Measurements from ENCODE around the gene CARNS1. TPM values are rescaled to one million over a fixed set of nuclear protein-coding genes. Genes with fewer than 3 reads are reported as not detected.
"Not testable (repeated sequence)": the region's sequence is repeated elsewhere in the genome, so short reads cannot be mapped to it uniquely, and the experiment has no call there.

CARNS1 gene
- total RNA-seq, 2 donors from 2014 or later = 0.61 to 2.5 TPM

GRCh38 chr11:67392183-67392715, 23.2 kb upstream of the CARNS1 start:
- intact Hi-C loops (cut with DNase I, micrococcal nuclease) = loop anchor here in 1 of 2 donors (10.0 kb wide), 1 partner anchor 113 kb away; the partner anchor contains the start of genes CDK2AP2 and PITPNM1
- DNase-seq (no peak), ATAC-seq (peak; percentile 17)

DNA sequence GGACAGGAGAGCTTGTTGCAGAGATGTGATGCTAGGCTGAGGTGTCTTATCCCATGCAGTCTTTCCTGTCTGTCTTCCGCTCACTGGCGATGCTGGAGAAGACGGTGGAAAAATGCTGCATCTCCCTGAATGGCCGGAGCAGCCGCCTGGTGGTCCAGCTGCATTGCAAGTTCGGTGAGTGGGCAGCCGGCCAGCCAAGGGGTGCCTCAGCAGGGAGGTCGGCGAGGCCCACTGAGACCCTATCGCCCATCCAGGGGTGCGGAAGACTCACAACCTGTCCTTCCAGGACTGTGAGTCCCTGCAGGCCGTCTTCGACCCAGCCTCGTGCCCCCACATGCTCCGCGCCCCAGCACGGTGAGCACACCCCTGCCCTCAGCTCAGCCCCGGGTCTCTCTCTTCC, 22.0 kb upstream of the CARNS1 start:
- DNase-seq (no peak), ATAC-seq (no peak)
- intact Hi-C loops (cut with DNase I, micrococcal nuclease) = loop anchor here in 1 of 2 donors (10.0 kb wide), 1 partner anchor 111 kb away; the partner anchor contains the start of genes CDK2AP2 and PITPNM1

GRCh38 chr11:67393990-67394389, 21.5 kb upstream of the CARNS1 start:
- intact Hi-C loops (cut with DNase I, micrococcal nuclease) = loop anchor here in 1 of 2 donors (10.0 kb wide), 1 partner anchor 111 kb away; the partner anchor contains the start of genes CDK2AP2 and PITPNM1
- ATAC-seq = no peak
- no peak for DNase-seq

DNA sequence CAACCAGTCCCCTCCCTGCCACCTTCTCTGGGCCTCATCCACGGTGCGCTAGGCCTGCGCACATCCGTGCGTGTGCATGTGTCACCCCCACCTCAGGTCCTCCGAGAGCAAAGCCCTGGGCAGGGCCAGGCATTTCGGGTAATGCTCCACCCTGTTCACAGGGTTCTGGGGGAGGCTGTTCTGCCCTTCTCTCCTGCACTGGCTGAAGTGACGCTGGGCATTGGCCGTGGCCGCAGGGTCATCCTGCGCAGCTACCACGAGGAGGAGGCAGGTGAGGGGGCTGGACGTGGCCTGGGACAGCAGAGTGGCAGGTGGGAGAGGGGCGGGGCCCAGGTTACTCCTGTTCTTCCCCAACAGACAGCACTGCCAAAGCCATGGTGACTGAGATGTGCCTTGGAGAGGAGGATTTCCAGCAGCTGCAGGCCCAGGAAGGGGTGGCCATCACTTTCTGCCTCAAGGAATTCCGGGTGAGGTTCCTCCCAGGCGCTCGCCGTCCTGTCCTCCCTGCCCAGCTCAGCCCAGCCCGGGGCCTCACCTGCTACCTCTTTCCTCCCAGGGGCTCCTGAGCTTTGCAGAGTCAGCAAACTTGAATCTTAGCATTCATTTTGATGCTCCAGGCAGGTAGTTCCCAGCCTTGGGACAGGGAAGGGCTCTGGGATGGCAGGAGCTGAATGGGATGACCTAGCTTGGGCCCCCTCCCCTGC, 19.8 kb upstream of the CARNS1 start:
- intact Hi-C loops (cut with DNase I, micrococcal nuclease) = loop anchor here in 1 of 2 donors (10.0 kb wide), 1 partner anchor 109 kb away; the partner anchor contains the start of genes CDK2AP2 and PITPNM1
- DNase-seq (no peak), ATAC-seq (no peak)

GRCh38 chr11:67396259-67396581, 19.3 kb upstream of the CARNS1 start:
- intact Hi-C loops (cut with DNase I, micrococcal nuclease) = loop anchor here in 1 of 2 donors (10.0 kb wide), 1 partner anchor 109 kb away; the partner anchor contains the start of genes CDK2AP2 and PITPNM1
- ATAC-seq = no peak
- DNase-seq = no peak

DNA sequence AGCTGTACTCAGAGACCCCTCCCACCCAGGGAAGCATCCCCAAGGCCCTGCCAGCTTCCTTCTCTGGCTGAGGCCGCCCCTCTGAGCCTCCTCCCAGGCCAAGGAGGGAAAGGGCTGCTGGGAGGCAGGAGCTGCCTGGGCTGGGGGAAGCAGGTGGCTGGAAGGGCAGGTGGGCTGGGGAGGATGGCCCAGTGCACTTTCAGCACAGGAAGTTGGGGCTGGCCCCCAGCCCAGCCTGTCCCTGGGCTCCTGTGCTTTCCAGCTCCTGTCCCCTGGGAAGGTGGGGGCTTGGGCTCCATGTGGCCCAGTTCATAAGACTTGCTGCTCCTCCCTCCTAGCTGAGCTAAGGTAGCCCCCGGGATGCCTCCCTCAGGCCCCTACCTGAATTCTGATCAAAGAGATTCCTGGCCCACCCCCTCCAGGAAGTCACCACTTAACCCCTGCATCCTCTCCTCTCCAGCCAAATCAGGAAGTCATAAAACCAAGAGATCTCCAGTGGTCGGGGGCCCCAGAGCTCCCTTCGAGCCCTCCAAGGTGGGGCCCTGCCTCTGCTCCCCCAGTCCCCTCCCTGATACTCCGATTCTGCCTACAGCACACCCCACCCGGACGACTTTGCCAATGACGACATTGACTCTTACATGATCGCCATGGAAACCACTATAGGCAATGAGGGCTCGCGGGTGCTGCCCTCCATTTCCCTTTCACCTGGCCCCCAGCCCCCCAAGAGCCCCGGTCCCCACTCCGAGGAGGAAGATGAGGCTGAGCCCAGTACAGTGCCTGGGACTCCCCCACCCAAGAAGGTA, 18.7 kb upstream of the CARNS1 start:
- DNase-seq (no peak), ATAC-seq (no peak)
- intact Hi-C loops (cut with DNase I, micrococcal nuclease) = loop anchor here in 1 of 2 donors (10.0 kb wide), 1 partner anchor 108 kb away; the partner anchor contains the start of genes CDK2AP2 and PITPNM1

DNA sequence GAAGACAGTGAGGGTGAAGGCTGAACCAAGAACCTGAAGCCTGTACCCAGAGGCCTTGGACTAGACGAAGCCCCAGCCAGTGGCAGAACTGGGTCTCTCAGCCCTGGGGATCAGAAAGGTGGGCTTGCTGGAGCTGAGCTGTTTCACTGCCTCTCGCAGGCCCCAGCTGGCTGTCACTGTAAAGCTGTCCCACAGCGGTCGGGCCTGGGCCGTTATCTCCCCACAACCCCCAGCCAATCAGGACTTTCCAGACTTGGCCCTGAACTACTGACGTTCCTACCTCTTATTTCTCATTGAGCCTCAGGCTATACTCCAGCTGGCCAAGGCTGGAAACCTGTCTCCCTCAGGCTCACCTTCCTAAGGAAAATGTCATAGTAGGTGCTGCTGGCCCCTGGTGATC, 17.9 kb upstream of the CARNS1 start:
- DNase-seq (no peak), ATAC-seq (no peak)
- intact Hi-C loops (cut with DNase I, micrococcal nuclease) = loop anchor here in 1 of 2 donors (10.0 kb wide), 1 partner anchor 107 kb away; the partner anchor contains the start of genes CDK2AP2 and PITPNM1

- intact Hi-C loops (cut with DNase I, micrococcal nuclease) = loop anchor here in 1 of 2 donors (10.0 kb wide), 1 partner anchor 107 kb away; the partner anchor contains the start of genes CDK2AP2 and PITPNM1
- DNase-seq (no peak), ATAC-seq (no peak)
Measured at GRCh38 chr11:67397986-67398660, 17.4 kb upstream of the CARNS1 start.

DNA sequence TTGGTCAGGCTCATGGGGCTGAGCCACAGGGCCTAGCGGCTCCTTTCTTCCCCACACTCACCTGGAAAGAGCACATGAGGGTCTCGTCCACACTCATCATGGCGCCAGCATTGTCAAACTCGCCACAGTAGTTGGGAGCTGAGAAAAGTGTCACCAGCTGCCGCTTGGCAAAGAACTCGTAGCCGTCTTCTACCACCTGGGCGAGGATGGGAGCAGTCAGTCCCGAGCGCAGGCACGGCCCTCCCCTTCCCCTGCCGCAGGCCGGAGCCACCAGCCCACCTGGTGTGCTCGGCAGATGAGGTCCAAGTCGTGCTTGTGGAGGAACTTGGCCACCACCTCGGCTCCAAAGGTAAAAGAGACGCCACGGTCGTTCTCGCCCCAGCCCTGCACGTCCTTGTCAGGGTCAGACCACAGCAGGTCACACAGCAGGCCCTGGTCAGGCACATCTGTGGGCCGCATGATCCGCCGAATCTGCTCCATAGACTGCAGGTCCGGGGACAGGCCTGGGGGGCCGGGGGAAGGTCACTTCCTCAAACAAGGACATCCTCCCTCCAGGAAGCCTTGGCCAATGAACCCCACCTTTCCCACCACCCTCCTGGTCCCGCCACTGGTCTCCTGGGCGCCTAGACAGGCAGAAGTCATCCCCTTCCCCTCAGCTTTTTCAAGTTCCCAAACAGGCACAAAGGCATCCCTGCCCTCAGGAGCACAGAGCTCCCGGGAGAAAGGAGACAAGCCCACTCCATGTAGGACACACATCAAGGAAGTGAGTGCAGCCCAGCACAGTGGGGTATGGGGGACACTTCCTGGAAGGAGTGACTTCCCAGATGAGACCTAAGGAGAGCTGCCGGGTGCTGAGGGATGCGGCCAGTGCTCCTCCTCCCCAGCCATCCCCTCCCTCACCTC, 16.6 kb upstream of the CARNS1 start:
- ATAC-seq = no peak
- no peak for DNase-seq
- intact Hi-C loops (cut with DNase I, micrococcal nuclease) = loop anchor here in 1 of 2 donors (10.0 kb wide), 1 partner anchor 106 kb away; the partner anchor contains the start of genes CDK2AP2 and PITPNM1

DNA sequence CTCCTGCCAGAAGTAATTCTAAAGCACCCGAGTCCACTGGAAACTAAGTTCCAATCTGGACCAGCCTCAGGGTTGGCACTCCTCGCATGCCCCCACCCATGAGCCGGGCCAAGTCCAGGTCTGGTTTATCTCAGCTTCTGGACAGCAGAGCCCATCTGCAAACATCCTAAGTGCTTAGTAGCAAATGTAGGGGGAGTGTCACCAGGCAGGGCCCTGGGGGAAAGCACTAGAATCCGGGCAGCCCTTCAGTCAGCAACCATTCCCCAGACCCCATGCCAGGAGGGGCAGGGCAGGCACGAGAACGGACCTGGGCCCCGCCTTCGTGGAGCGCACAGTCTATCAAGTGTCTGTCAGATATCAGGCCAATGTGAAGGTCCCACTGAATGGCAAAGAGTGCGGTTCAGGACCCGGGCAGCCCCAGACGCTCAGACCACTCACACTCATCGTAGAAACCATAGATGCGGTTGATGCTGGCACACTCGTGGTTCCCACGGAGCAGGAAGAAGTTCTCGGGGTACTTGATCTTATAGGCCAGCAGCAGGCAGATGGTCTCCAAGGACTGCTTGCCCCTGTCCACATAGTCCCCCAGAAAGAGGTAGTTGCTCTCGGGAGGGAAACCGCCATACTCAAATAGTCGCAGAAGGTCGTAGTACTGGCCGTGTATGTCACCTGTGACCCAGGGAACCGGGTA, 15.1 kb upstream of the CARNS1 start:
- intact Hi-C loops (cut with DNase I, micrococcal nuclease) = no loop called here
- ATAC-seq (no peak), DNase-seq (peak in 1 of 2 donors; percentile 71)

DNA sequence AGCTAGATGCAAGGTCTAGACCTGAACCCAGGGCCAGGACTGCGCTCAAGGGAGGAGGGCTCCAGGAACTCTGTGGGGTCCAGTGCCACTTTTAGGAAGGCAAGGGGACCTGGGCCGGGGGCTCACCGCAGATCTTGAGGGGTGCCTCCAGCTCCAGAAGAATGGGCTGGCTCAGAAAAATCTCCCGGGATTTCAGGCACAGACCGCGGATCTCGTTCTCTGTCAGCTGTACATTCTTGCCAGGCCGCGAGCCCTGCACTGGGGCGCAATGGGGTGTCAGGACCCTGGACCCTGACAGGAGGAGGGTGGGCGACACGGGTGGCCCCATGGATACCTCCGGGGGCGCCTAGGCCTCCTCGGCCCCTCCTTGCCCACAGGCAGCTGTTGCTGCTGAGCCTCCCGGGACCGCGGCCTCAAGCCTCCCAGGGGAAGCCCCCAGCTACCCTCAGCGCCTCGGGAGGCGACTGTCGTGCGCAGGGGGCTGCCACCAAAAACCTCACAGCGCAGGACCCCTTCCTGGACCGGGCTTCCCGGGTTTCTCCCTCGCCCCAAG, 14.5 kb upstream of the CARNS1 start:
- no peak for DNase-seq
- ATAC-seq = peak; percentile 0
- intact Hi-C loops (cut with DNase I, micrococcal nuclease) = no loop called here

DNA sequence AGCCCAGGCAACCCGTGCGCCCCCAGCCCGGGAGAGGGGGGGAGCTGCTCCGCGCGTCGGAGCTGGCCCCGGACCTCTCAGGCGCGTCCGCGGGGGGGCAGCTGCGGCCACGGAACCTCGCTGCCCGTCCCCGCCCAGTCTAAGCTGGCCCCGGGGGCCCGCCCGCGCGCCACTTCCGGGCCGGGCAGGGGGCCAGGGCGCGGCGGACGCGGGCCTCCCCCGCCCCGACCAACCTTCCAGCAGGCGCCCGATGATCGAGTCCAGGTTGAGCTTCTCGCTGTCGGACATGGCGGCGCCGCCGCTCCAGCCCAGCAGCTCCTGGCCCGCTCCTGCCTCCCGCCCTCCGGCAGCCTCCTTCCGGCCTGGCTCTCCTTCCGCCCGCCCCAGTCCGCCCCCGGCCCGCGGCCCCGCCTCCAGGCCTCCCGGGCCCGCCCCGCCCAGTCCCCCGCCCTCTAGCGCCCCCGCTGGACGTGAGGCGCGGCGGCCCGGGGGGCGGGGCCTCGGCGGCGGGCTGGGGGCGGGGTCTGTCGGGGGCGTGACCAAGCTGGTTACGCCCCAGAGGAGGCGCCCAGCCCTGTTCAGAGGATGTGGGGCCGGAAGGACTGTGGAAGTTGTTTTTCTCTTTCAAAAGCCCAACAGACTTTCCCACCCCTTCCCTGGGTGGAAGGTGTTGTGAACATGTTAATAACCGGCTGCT, 13.8 kb upstream of the CARNS1 start, which contains the start of gene PPP1CA:
Gene PPP1CA, minus strand, starts transcription at position 364 of the 697 bp plus-strand sequence. Its CDS starts 76 bp downstream, at position 288.
- intact Hi-C loops (cut with DNase I, micrococcal nuclease) = no loop called here
- peak; percentile 81 for ATAC-seq
- peak; percentile 87 to 92 for DNase-seq

DNA sequence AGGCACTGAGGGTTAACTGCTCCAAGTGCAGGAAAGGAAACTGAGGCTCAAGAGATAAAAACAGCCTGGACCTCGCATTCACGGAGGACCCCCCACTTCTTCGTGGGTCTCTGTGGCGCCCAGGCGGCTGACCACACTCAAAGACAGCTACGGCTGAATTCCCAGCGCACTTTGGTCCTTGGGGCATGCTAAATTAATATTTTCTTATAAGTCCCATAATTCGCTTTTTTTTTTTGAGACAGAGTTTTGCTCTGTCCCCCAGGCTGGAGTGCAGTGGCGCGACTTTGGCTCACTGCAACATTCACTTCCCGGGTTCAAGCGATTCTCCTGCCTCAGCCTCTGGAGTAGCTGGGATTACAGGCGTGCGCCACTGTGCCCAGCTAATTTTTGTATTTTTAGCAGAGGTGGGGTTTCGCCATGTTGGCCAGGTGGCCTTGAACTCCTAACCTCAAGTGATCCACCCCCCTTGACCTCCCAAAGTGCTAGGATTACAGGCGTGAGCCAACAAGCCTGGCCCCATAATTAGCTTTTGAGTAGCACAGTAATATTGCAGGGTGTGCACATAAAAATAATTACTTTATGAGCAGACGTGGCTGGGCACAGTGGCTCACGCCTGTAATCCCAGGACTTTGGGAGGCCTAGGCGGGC, 13.2 kb upstream of the CARNS1 start:
- DNase-seq; intact Hi-C loops (cut with DNase I, micrococcal nuclease): not testable (repeated sequence)
- peak; percentile 39 for ATAC-seq

DNA sequence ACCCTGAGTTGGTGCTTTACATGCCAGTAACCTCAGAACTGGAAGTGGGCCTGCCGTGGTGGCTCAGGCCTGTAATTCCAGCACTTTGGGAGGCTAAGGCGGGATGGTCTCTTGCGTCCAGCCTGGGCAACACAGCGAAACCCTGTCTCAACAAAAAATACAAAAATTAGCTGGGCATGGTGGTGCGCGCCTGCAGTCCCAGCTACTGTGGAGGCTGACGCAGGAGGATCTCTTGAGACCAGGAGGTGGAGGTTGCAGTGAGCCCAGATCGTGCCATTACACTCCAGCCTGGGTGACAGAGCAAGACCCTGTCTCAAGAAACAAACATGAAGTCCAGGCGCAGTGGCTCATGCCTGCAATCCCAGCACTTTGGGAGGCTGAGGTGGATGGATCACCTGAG, 12.4 kb upstream of the CARNS1 start:
- ATAC-seq; DNase-seq; intact Hi-C loops (cut with DNase I, micrococcal nuclease): not testable (repeated sequence)

- ATAC-seq = no peak
- intact Hi-C loops (cut with DNase I, micrococcal nuclease) = no loop called here
- no peak for DNase-seq
Measured at GRCh38 chr11:67404515-67405195, 10.8 kb upstream of the CARNS1 start.
